ENCODE results near the gene XRCC4.
"Not testable (repeated sequence)": the region's sequence is repeated elsewhere in the genome, so short reads cannot be mapped to it uniquely, and the experiment has no call there.

Gene XRCC4

GRCh38 chr5:83179966-83180365 is 102.6 kb downstream of the XRCC4 start:
- no peak for DNase-seq (ENCODE audit: low read depth)

GRCh38 chr5:83184534-83184933 is 107.2 kb downstream of the XRCC4 start:
- no peak for DNase-seq (ENCODE audit: low read depth)

- no peak for DNase-seq (ENCODE audit: low read depth)
Observed at GRCh38 chr5:83192947-83193346, 115.6 kb downstream of the XRCC4 start.

GRCh38 chr5:83197326-83197967 is 120.1 kb downstream of the XRCC4 start:
- DNase-seq (ENCODE audit: low read depth): no peak

- no peak for DNase-seq (ENCODE audit: low read depth)
Observed at GRCh38 chr5:83199126-83199525, 121.8 kb downstream of the XRCC4 start.

GRCh38 chr5:83204651-83205050 is 127.3 kb downstream of the XRCC4 start:
- no peak for DNase-seq (ENCODE audit: low read depth)

- DNase-seq (ENCODE audit: low read depth): no peak
Observed at GRCh38 chr5:83209963-83210362, 132.6 kb downstream of the XRCC4 start.

GRCh38 chr5:83219077-83219476 is 141.7 kb downstream of the XRCC4 start:
- no peak for DNase-seq (ENCODE audit: low read depth)

GRCh38 chr5:83219495-83219894 is 142.1 kb downstream of the XRCC4 start:
- no peak for DNase-seq (ENCODE audit: low read depth)

GRCh38 chr5:83220331-83220730 is 143.0 kb downstream of the XRCC4 start:
- no peak for DNase-seq (ENCODE audit: low read depth)

- DNase-seq (ENCODE audit: low read depth): no peak
Observed at GRCh38 chr5:83222906-83223305, 145.6 kb downstream of the XRCC4 start.

GRCh38 chr5:83227611-83228010 is 150.3 kb downstream of the XRCC4 start:
- DNase-seq (ENCODE audit: low read depth): no peak

- no peak for DNase-seq (ENCODE audit: low read depth)
Observed at GRCh38 chr5:83230511-83230910, 153.2 kb downstream of the XRCC4 start.

GRCh38 chr5:83244516-83244915 is 167.2 kb downstream of the XRCC4 start:
- DNase-seq (ENCODE audit: low read depth): no peak

- DNase-seq (ENCODE audit: low read depth): no peak
Observed at GRCh38 chr5:83245037-83245436, 167.7 kb downstream of the XRCC4 start.

GRCh38 chr5:83246071-83246470 is 168.7 kb downstream of the XRCC4 start:
- no peak for DNase-seq (ENCODE audit: low read depth)

GRCh38 chr5:83249156-83249555 is 171.8 kb downstream of the XRCC4 start:
- no peak for DNase-seq (ENCODE audit: low read depth)

- no peak for DNase-seq (ENCODE audit: low read depth)
Observed at GRCh38 chr5:83251849-83252248, 174.5 kb downstream of the XRCC4 start.

- DNase-seq (ENCODE audit: low read depth): no peak
Observed at GRCh38 chr5:83253720-83254119, 176.4 kb downstream of the XRCC4 start.

GRCh38 chr5:83255268-83255667 is 177.9 kb downstream of the XRCC4 start:
- no peak for DNase-seq (ENCODE audit: low read depth)

- no peak for DNase-seq (ENCODE audit: low read depth)
Observed at GRCh38 chr5:83256091-83256780, 178.9 kb downstream of the XRCC4 start.

GRCh38 chr5:83257684-83258083 is 180.3 kb downstream of the XRCC4 start:
- DNase-seq (ENCODE audit: low read depth): not testable (repeated sequence)

GRCh38 chr5:83265318-83265717 is 188.0 kb downstream of the XRCC4 start:
- no peak for DNase-seq (ENCODE audit: low read depth)

GRCh38 chr5:83270311-83270710 is 193.0 kb downstream of the XRCC4 start:
- no peak for DNase-seq (ENCODE audit: low read depth)

Data from stimulated activated CD8-positive, alpha-beta memory T cell treated with anti-CD3 and anti-CD28 coated beads, Interleukin-12 subunit alpha, Interleukin-12 subunit beta, amount 100 ng/mL, for 4 hours (primary cell).